GM19455 (cell line): ENCODE data around the gene GALNT18.

ENCODE experiments used
- ATAC-seq: cut with Tn5 transposase; IDR thresholded peaks from one replicate; pipeline ENCODE4 v1.9.1; 2021; ENCODE audit not compliant: unreplicated experiment

GALNT18 gene

DNA sequence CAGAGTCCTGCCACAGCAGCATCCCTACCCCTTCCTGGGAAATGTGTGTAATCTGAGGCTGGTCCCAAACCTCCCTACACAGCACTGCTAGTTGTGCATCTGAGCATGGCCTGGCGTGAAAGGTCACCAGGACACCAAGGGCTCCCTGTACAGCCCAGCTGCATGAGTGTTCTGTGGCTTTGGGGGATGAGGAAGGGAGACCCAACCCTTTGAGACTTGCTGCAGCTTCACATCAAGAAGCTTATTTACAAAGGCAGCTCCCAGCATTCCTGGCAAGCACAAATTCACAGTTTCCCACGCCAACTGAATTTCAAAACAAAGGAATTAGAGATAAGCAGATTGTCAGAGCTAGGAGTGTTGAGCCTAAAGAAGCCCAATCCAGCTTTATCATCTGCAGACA, 301.0 kb downstream of the GALNT18 start:
- ATAC-seq: no peak

DNA sequence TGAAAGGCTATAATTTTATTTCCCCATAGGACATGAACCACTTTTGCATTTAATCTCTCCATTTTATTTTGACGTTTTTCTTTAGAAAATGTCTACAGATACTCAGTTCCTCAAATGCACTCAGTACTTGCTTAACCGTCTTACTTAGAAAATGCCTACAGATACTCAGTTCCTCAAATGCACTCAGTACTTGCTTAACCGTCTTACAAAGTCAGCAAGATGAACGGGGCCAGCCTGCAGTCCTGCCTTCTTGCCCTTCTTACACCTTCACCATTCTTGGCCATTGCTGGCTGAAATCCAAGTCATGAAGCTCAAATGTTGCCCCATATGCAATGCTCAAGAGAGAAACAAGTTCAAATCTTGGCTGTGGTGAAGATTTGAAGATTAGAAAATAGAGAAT, 302.8 kb downstream of the GALNT18 start:
- no peak for ATAC-seq

DNA sequence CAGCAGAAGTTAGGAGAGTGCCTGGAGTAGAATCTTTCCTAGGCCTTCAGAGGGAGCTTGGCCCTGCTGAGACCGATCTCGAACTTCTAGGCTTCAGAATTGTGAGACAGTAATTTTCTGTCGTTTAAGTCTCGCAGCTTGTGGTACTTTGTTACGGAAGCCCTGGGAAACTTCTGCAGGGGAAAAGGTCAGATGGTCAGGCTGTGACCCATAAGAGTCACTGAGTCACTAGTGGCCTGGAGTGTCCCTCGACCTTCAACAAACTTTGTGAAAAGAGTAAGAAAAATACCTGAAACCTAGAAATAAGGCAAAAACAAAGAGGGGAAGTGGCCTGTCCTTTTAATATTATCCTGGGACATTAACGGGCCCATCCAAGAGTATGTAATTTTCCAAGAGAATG, 303.3 kb downstream of the GALNT18 start:
- no peak for ATAC-seq

DNA sequence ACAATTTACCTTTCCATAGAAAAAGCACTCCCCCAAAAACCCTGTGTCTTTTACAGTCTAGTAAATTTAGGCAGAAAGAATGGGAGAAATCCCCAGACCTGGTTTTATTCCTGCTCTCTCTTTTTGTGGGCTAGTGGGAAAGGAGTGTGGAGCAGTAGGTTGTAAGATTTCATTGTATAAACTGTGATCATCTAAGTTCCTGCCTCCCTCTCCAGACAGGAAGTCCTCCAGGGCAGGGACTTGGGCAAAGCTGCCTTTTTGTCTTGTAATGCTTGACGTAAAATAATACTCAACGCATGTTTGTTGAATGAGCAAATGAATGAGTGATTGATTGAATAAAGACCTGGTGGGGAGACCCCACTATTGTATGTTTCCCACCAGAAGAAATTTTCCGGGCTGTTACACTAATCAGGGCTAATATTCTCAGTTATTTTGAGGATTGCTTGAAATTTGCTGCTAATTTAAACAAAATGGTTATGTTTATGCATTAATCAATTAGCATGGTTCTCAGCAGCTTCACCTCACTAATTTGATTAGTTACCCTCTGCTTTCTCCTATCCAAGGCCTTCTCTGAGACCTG, 305.1 kb downstream of the GALNT18 start:
- no peak for ATAC-seq

DNA sequence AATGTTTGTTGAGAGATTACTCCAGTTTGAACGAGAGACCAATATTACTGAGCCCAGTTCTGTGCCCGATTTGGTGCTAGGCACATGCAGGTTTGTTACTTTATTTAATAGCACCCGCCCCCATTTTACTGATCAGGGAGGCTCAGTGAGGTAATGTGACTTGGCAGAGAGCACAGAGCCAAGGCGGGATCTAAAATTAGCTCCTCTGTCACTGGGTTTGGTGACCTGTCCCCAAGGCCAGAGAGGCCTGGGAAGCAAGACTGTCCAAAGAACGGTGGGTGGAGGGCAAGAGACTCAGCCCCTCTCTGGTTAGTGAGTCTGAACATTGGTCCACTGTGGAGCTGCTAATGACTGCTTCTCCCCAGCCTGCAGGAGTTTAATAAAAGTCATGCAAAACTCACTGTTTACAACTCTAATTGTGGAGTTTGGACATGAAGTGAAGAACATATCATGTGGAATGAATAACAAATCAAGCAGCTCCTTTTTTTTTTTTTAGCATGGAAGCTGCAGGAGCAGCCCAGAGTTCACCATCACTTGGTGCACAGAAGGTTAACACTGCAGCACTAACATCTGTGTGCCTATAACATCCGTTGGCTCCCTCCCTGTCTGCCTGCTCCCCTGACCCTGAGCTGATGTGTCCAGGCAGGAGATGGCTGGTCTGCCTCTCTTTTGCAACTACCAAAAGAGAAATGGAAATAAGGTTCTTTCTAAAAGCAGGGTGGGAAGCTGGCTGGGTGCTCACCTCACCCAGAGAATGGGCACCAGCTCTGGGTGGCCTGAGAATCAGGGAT, 307.7 kb downstream of the GALNT18 start:
- ATAC-seq: no peak

DNA sequence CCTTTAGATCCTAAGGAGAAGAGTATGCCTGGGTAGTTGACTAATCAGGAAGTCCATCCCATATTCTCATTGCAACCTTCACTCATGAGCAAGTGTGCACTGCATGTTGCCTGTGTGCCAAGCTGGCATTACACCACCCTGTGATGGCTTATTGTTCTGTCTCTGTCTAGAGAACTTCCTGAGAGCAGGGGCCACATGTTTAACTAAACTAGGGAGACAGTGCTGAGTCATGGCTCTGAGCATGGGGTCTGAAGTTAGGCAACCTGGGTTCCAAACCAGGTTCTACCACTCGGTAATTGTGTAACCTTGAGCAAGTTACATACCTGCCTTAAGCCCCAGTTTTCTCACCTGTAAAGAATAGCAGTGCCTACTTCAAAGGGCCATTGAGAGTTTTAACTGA, 308.4 kb downstream of the GALNT18 start:
- ATAC-seq: no peak

DNA sequence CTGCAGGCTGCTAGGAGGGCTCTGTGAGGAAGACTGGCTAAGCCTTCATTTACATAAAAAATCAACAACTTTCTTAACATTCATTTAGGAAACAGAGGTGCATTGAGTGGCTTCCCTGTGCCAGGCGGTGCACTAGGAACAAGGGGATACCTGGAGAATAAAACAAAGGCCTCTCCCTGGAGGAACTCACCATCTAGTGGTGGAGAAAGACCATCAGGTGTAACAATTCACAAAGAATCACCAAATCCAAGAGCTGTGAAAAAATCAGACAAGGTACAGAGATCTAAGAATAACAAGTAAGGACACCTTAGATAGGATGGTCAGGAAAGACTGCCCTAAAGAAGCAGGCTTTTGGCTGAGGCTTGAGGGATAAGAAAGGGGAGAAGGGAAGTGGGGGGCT, 309.1 kb downstream of the GALNT18 start:
- no peak for ATAC-seq

DNA sequence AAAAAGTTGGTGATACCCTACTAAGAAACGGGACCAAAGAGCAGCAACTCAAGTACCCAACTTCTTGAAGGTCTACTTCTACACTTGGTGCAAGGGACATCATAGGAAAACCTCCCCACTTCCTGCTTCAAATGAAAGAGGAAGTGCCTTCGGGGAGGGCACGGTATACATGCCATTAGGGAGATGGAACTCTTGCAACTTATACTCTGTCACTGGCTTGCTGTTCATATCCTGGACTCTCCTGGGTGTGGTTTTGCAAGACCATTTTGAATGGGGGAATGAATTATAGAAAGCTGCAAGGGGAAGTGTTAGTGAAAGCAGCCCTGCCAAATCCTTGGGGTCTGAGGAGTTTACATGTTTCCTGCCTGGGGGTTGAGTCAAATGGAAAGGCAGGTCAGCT, 310.6 kb downstream of the GALNT18 start:
- ATAC-seq: no peak

DNA sequence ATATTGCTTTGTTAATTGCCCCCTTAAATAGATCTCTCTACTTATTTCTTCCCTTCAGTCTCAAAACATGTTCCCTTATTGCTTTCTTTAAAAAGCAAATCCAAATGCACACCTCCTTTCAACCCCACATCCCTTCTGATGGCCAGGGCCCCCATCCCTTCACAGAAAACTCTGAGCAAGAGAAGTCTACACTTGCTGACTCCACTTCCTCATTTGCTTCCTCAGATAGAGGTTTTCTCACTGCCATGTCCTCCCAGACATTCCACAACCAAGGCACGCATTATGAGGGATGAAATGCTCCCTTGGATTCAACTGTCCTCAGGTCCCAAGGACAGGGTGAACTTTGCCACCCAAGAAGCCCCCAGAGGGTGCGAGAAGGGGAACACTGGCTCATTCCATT, 311.9 kb downstream of the GALNT18 start:
- ATAC-seq: no peak

DNA sequence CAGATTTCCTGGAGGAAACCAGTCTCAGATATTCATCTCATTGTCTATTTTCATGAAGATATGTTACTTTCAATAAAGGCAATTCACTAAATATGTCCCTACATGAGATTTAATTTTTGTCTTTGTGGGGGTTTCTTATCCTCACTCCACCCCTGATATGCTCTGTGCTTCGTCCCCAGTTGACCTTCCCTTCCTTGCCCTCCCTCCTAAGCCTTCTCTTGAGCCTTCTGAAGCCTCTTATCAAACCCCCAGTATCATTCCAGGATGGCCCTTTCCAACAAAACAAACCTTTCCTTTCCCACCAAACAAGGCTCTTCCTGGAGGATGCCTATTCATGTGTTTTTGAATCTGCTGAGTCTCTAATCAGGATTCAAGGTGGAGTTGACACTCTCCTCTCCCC, 313.6 kb downstream of the GALNT18 start:
- no peak for ATAC-seq

DNA sequence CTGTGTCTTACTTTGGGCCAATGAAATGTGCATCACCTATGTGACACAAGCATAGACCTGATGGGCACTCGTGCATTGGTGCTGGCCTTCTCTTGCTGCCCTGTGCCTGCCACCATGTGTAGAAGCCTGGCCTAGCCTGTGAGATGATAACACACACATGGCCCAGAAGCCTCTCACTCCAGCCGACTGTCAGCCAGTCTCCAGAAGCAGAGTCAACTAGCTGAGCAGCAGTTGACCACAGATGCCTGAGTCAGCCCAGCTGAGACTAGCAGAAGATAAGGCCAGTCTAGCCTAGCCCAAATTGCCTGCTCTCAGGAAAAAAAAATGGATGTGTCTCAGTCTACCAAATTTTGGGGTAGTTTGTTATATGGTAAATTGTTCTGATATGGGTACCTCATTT, 314.9 kb downstream of the GALNT18 start:
- ATAC-seq: no peak

DNA sequence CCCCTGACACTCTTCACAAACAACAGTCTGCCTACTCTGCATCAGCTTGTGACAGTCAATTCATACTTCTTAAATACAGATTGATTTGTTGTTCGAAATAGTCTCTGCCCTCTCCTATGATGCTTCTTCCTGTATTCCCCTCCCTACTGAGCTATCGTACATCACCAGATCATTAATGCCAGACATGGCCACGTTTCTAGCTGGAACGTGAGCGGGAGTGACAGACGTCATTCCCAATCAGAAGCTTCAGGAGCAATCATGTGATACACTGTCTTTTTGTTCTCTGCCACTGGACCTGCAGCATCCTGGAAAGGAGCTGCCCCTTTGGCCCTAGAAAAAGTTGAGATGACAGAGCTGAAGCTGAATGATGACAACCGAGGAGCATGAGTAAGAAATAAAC, 317.3 kb downstream of the GALNT18 start:
- ATAC-seq: no peak

DNA sequence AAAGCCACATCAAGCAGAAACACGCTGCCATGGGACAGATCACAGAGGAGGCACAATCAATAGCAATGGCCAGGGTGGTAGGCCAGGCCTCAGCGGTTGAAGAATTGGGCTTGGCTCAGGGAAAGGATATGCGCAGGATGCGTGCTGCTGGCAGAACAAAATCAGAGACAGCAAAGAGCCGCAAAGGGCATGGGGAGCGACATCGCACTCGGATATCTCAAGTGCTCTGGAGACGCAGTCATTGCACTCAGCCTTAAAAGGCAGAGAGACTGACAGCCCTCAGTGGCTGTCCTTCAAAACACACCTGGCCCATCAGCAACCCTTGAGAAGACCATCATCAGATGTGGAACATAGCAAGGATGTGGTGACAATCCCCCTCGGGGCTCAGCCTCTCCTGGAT, 319.2 kb downstream of the GALNT18 start:
- ATAC-seq: no peak

DNA sequence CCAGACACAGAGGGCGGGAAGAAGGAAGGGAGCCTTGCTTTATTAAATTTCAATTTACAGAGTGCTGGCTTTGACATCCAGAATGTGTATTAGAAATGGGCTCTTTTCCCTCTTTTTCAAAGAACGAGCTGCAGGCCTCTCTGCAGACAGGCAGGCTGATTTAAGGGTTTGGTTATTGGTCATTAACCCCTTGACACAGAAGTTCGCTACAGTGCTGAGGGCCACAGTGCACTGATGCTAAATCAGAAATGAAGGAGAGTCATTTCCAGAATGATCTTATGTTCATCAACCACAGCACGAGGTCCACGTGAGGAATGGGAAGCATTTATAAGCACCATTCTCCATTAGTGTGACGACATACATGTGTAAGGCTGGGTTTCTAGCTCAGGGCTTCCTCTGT, 320.6 kb downstream of the GALNT18 start:
- ATAC-seq: no peak

DNA sequence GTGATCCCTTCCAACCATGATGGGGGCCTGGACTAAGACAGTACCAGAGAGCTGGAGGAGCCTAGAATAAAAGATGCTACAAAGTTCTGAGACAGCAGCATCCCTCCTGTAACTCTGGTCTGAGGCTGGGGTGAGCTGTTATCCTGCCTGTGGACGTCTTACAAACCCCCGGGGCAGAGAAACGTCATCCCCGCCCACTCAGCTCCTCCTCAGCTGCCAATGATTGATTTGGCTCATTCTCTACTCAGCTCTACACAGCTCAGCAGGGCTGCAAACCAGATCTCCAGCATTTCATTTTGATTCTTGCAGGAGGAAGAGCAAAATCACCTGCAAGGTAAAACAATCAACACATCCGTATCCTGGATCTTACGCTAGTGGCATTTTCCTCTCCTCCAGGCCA, 324.2 kb downstream of the GALNT18 start:
- ATAC-seq: no peak

DNA sequence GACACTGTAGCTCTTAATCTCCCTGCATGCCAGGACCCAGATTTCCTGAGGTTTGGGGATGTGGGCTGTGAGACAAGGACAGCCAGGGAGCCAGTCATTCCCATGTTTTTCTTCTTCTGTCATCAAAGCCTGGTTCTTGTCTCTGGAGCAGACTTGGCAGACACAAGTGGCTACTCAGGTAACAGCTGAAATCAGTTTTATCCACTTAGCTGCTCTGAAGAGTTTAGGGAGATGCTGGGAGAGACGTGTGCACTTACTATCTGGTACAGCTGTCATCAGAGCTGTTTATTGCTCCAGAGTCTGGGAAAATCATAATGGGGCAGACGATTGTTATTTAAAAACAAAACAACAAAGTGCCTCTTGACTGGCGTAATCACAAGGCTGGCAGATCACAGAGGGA, 325.4 kb downstream of the GALNT18 start:
- ATAC-seq: no peak

DNA sequence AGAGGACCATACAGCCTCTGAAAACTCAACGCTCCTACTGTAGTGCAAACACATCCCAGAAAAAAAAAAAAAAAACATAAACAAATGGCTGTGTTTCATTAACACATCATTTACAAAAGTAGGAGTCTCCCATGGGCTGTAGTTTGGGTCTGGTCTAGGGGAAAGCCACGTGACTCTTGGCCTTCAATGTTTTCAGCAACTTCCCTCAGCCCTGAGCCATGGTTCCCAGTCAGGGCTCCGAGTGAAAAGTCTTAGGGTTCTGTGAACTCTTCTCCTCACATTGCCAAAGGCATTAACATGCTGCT, 327.3 kb downstream of the GALNT18 start:
- no peak for ATAC-seq

DNA sequence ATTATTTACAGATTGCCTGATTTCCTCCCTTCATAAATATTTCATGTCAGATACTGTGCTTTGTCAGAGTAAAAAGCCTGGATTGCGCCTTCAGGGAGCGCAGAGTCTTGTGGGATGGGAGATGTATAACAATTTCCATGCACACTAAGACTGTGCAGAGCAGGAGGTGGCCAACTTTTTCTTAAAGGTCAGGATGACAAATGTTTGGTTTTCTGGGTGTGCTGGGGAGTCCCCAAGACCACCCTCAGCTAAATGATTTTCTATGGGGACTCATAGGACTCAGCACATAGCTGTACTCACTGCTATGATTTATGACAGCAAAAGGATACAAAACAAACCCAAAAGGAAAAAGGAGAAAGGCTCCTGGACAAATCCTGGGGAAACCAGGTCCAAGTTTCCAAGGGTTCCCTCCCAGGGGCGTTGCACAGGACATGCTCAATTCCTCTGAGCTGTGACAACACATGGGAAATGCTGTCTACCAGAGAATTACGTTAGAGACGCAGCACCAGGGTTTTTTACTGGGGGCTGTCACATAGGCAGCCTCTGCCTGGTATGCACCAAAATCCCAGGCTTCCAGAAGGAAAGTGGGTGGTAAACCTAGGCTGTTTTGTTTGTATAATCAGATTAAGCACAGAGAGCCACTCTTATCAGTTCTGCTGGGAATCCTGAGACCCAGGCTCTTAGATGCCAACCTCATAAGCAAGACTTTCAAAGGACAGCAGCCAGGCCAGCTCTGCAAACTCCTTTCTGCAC, 327.8 kb downstream of the GALNT18 start:
- no peak for ATAC-seq

DNA sequence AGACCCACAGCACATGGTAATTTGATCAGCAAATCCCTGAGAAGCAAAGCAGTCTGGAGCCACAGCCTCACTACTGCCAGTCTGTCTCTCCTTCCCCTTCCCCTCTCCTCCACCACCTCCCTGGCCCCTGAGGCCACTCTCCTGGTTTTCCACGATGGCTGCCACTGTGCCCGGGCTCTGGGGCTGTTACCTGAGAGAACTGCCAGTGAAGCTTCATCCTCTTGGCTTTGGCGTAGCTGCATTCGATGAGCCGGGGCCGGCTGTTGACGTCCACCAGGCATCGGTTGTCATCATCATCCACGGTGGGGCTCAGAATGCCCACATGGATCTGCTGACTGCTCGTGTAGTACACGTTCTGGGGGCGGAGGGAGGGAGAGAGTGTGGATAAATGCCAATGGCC, 329.0 kb downstream of the GALNT18 start:
- ATAC-seq: no peak

DNA sequence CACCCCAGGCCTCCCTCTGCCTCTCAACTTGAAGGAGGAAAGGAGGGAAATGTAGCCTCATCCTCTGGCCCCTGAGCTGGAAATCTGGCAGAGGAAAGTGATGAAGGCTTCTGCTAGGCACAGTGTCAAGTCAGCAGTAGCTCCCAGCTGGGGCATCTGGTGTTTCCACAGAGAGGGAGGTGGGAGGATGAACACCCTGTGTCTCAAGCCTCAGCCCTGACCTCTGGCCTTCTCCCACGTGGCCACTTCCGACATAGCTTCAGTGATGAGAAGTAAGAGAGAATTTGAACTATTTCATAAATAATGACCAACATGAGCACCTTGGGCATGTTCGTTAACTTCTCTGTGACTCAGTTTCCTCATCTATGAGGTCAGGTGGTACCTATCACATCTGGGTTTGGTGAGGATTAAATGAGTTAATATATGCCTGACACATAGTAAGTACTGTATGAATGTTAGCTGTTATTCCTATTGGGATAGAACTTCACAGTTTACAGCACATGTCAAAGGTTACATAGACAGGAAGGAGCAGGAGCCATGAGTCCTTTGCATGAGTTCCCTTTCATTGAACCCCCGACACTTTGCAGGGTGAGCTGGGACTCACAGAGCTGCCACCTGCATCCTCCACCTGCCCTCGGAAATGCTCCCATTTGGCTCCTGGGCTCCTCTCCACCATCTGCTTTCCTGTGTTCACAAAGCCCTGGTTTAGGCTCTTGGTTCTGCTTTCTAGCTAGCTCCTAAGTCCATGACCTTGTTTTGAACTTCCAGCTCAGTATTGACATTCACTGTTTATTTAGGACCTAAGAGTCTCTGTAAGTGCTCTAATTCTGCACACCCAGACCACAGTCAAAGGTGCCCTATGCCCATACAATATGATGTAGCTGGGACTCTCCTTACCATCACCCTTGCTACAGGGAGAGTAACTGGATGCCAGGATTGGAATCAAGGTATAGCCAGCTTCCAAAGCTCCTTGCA, 330.5 kb downstream of the GALNT18 start:
- no peak for ATAC-seq

DNA sequence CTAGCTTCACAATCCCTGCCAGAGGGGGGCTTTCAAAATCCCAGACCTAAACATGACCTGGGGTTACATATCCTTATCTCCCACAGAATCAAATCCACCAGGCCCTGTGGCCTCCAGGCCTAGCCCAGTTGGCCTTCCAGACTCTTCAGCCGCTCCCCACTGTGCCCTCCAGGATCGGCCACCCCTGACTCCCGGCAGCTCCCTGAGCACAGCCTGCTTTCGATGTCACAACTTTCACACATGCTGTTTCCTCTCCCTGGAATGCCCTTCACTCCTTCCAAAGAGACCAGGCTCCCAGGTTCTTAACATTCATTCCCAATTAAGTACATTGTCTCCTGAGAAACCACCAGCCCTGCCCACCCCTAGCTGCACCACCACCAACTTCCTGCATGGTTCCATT, 331.5 kb downstream of the GALNT18 start:
- ATAC-seq: no peak
